T follicular helper cell (primary cell): ENCODE data around the gene SSH2.

ENCODE experiments used
- DNase-seq: peaks from one replicate; pipeline ENCODE4 v3.0.0-alpha.2; 2020; ENCODE audit warnings: low read depth

The SSH2 gene

GRCh38 chr17:29624586-29624985, 305.4 kb downstream of the SSH2 start:
- DNase-seq, result no peak

- DNase-seq, result no peak
These were observed 306.8 kb downstream of the SSH2 start for GRCh38 chr17:29623283-29623647.

GRCh38 chr17:29622337-29623282, 307.4 kb downstream of the SSH2 start, which contains the start of gene CORO6:
Gene CORO6 (minus strand): TSS chr17:29622912. CDS start chr17:29621421, 1,491 bp downstream.
- peak; percentile 64 for DNase-seq

- no peak for DNase-seq
These were observed 308.3 kb downstream of the SSH2 start for GRCh38 chr17:29621751-29622194.

GRCh38 chr17:29620779-29621500, 309.1 kb downstream of the SSH2 start:
- no peak for DNase-seq

- DNase-seq, result no peak
These were observed 309.8 kb downstream of the SSH2 start for GRCh38 chr17:29620271-29620670.

GRCh38 chr17:29619251-29619650, 310.8 kb downstream of the SSH2 start:
- no peak for DNase-seq

GRCh38 chr17:29618272-29619065, 311.6 kb downstream of the SSH2 start:
- DNase-seq, result no peak

- peak; percentile 84 for DNase-seq
These were observed 312.4 kb downstream of the SSH2 start for GRCh38 chr17:29617481-29618271.

GRCh38 chr17:29617125-29617480, 312.9 kb downstream of the SSH2 start:
- peak; percentile 88 for DNase-seq

- DNase-seq, result no peak
These were observed 313.6 kb downstream of the SSH2 start for GRCh38 chr17:29616300-29617048.

GRCh38 chr17:29615492-29616299, 314.3 kb downstream of the SSH2 start:
- peak; percentile 79 for DNase-seq

GRCh38 chr17:29615048-29615385, 315.0 kb downstream of the SSH2 start:
- DNase-seq, result no peak

GRCh38 chr17:29614349-29615047, 315.5 kb downstream of the SSH2 start:
- no peak for DNase-seq

GRCh38 chr17:29613856-29614255, 316.2 kb downstream of the SSH2 start:
- DNase-seq, result no peak

- DNase-seq, result peak; percentile 88
These were observed 316.6 kb downstream of the SSH2 start for GRCh38 chr17:29613352-29613837.

GRCh38 chr17:29612404-29613280, 317.4 kb downstream of the SSH2 start:
- DNase-seq, result no peak

- DNase-seq, result no peak
These were observed 318.0 kb downstream of the SSH2 start for GRCh38 chr17:29612094-29612403.
